IMR-90 (cell line): Measurements from ENCODE around the gene PSMC3. TPM values are rescaled to one million over a fixed set of nuclear protein-coding genes. Genes with fewer than 3 reads are reported as not detected.

Source experiments
- ATAC-seq: fragments of 200-7000 bp; cut with Tn5 transposase; 2 replicates; pipeline ENCODE4 v1.9.1; 2020; ENCODE audit warnings: low read depth, mild to moderate bottlenecking, moderate library complexity
- BruUV-seq: library from RNA; stranded (reverse); fragments of 400-500 nt; replicated peaks from 2 replicates; lab custom pipeline; 2021; lab: Mats Ljungman, UMichigan
- CTCF ChIA-PET: fragments of 300-600 bp; formaldehyde crosslinking; extraction: SDS; loops from one replicate; lab custom pipeline; 2021; ENCODE audit warnings: antibody characterized with exemption; lab: Yijun Ruan, JAX
- POLR2A ChIA-PET: fragments of 300-600 bp; sonication (Branson Sonifier 250); formaldehyde crosslinking; loops from one replicate; lab custom pipeline; 2022; ENCODE audit warnings: antibody characterized with exemption; ENCODE audit not compliant: unreplicated experiment; lab: Charles Lee
- DNase-seq: peaks from one replicate; pipeline ENCODE4 v3.0.0; 2013
- H2AFZ ChIP-seq: replicated peaks from 2 replicates; pipeline ENCODE3; 2013; ENCODE audit warnings: low read length, mild to moderate bottlenecking; ENCODE audit not compliant: poor library complexity
- H2AK5ac ChIP-seq: 2 replicates; pipeline ENCODE4 v1.6.1; 2013; ENCODE audit warnings: low read depth, low read length, inconsistent platforms
- H2AK9ac ChIP-seq: replicated peaks from 2 replicates; pipeline ENCODE3; 2013; ENCODE audit warnings: mild to moderate bottlenecking, low read depth, low read length, moderate library complexity; ENCODE audit not compliant: poor library complexity
- H2BK120ac ChIP-seq: 2 replicates; pipeline ENCODE4 v1.6.1; 2013; ENCODE audit warnings: low read depth, low read length, inconsistent platforms
- H2BK15ac ChIP-seq: 3 replicates; pipeline ENCODE4 v1.6.1; 2013; ENCODE audit warnings: low read depth, low read length, inconsistent platforms
- H2BK20ac ChIP-seq: 2 replicates; pipeline ENCODE4 v1.6.1; 2013; ENCODE audit warnings: low read depth, mild to moderate bottlenecking, inconsistent platforms, low read length, moderate library complexity
- H2BK5ac ChIP-seq: 2 replicates; pipeline ENCODE4 v1.6.1; 2013; ENCODE audit warnings: mild to moderate bottlenecking, low read depth, low read length, inconsistent platforms; ENCODE audit not compliant: poor library complexity, severe bottlenecking
- H3K14ac ChIP-seq: replicated peaks from 2 replicates; pipeline ENCODE4 v1.6.1; 2013; ENCODE audit warnings: low read depth, low read length, inconsistent platforms
- H3K18ac ChIP-seq: 2 replicates; pipeline ENCODE4 v1.6.1; 2013; ENCODE audit warnings: low read depth, low read length, control low read depth
- H3K23ac ChIP-seq: 2 replicates; pipeline ENCODE4 v1.6.1; 2013; ENCODE audit warnings: low read depth, low read length, inconsistent platforms
- H3K27ac ChIP-seq: 2 replicates; pipeline ENCODE4 v1.5.1; 2013; ENCODE audit warnings: mild to moderate bottlenecking, control low read depth, low read length; ENCODE audit not compliant: insufficient read depth
- H3K27me3 ChIP-seq: 2 replicates; pipeline ENCODE4 v1.6.1; 2013; ENCODE audit warnings: low read length; ENCODE audit not compliant: control insufficient read depth, insufficient read depth
- H3K36me3 ChIP-seq: 2 replicates; pipeline ENCODE4 v1.6.1; 2013; ENCODE audit warnings: low read length, mixed read lengths; ENCODE audit not compliant: control insufficient read depth, insufficient read depth
- H3K4ac ChIP-seq: 2 replicates; pipeline ENCODE4 v1.6.1; 2013; ENCODE audit warnings: low read depth, low read length, inconsistent platforms
- H3K4me1 ChIP-seq: 2 replicates; pipeline ENCODE4 v1.6.1; 2013; ENCODE audit warnings: low read length, mixed read lengths; ENCODE audit not compliant: control insufficient read depth, insufficient read depth
- H3K4me2 ChIP-seq: 2 replicates; pipeline ENCODE4 v1.6.1; 2013; ENCODE audit warnings: low read depth, mild to moderate bottlenecking, control low read depth, low read length, moderate library complexity
- H3K4me3 ChIP-seq: 2 replicates; pipeline ENCODE4 v1.5.1; 2013; ENCODE audit warnings: low read depth, mild to moderate bottlenecking, control low read depth, low read length, moderate library complexity; ENCODE audit not compliant: insufficient read depth
- H3K56ac ChIP-seq: 2 replicates; pipeline ENCODE4 v1.6.1; 2013; ENCODE audit warnings: low read length, inconsistent platforms; ENCODE audit not compliant: insufficient read depth; ENCODE audit errors: extremely low read depth
- H3K79me1 ChIP-seq, 2 experiments: 2 replicates each; pipeline ENCODE4 v1.6.1; 2013; ENCODE audit warnings: low read length in 2 of 2, inconsistent platforms in 1 of 2, low read depth in 1 of 2
- H3K9ac ChIP-seq: 2 replicates; pipeline ENCODE4 v1.6.1; 2013; ENCODE audit warnings: low read depth, low read length, control low read depth
- H3K9me1 ChIP-seq: 2 replicates; pipeline ENCODE4 v1.6.1; 2013; ENCODE audit warnings: low read length, inconsistent platforms; ENCODE audit not compliant: insufficient read depth
- H3K9me3 ChIP-seq: 2 replicates; pipeline ENCODE4 v1.6.1; 2013; ENCODE audit warnings: low read length; ENCODE audit not compliant: control insufficient read depth, insufficient read depth
- H4K20me1 ChIP-seq: 2 replicates; pipeline ENCODE4 v1.6.1; 2013; ENCODE audit warnings: low read length, inconsistent platforms; ENCODE audit not compliant: insufficient read depth
- H4K5ac ChIP-seq: 2 replicates; pipeline ENCODE4 v1.6.1; 2013; ENCODE audit warnings: mild to moderate bottlenecking, low read depth, low read length, control low read depth
- H4K8ac ChIP-seq, 2 experiments: 2 replicates each; pipeline ENCODE4 v1.6.1; 2013; ENCODE audit warnings: low read depth in 2 of 2, low read length in 2 of 2, control low read depth in 1 of 2, inconsistent platforms in 1 of 2
- H4K91ac ChIP-seq: 2 replicates; pipeline ENCODE4 v1.6.1; 2013; ENCODE audit warnings: low read depth, low read length, inconsistent platforms; ENCODE audit not compliant: insufficient read depth
- BHLHE40 ChIP-seq: fragments of 150-350 bp; IDR thresholded peaks from 2 replicates; pipeline ENCODE4 v1.6.1; 2016; ENCODE audit warnings: mild to moderate bottlenecking, low read depth, low read length
- CEBPB ChIP-seq: IDR thresholded peaks from 2 replicates; pipeline ENCODE4 v1.6.1; 2012; ENCODE audit warnings: low read depth, low read length, improper control_type of control experiment
- ELK1 ChIP-seq: fragments of 150-350 bp; IDR thresholded peaks from 2 replicates; pipeline ENCODE4 v1.6.1; 2016; ENCODE audit warnings: low read depth, mild to moderate bottlenecking, low read length, moderate library complexity, borderline replicate concordance
- MAFK ChIP-seq: IDR thresholded peaks from 2 replicates; pipeline ENCODE4 v1.6.1; 2012; ENCODE audit warnings: low read depth, low read length, improper control_type of control experiment
- MXI1 ChIP-seq: IDR thresholded peaks from 2 replicates; pipeline ENCODE4 v1.6.1; 2012; ENCODE audit warnings: low read depth, mild to moderate bottlenecking, low read length, moderate library complexity, borderline replicate concordance
- NFE2L2 ChIP-seq: fragments of 150-350 bp; IDR thresholded peaks from 2 replicates; pipeline ENCODE4 v1.6.1; 2016; ENCODE audit warnings: low read depth, mild to moderate bottlenecking, low read length
- POLR2A ChIP-seq: IDR thresholded peaks from 2 replicates; pipeline ENCODE4 v1.6.1; 2012; ENCODE audit warnings: mild to moderate bottlenecking, low read depth, low read length
- RFX5 ChIP-seq: IDR thresholded peaks from 2 replicates; pipeline ENCODE4 v1.8.0; 2012; ENCODE audit warnings: low read depth, mild to moderate bottlenecking, low read length, moderate library complexity
- USF2 ChIP-seq: fragments of 150-350 bp; IDR thresholded peaks from 2 replicates; pipeline ENCODE4 v1.6.1; 2017; ENCODE audit warnings: mild to moderate bottlenecking, antibody characterized with exemption, low read length, low read depth
- WGBS, 2 experiments: methylation state at CpG; one replicate each; pipeline versions ENCODE4 v1.1.5 to v1.1.7; 2013; ENCODE audit warnings: missing lambda C conversion rate in 2 of 2; ENCODE audit not compliant: insufficient read length in 1 of 2; ENCODE audit errors: extremely low coverage in 2 of 2; 5-methylcytosine and 5-hydroxymethylcytosine counted together
- dilution Hi-C: fragments of 300-500 bp; cut with HindIII; formaldehyde crosslinking; loops from one replicate; pipeline ENCODE4 v1.14.3; 2018; ENCODE audit warnings: low sequenced_read_pairs; ENCODE audit not compliant: unreplicated experiment
- in situ Hi-C: fragments of 300-500 bp; cut with MboI; formaldehyde crosslinking; loops from 3 replicates; pipeline ENCODE4 v1.14.3; 2019; ENCODE audit warnings: low sequenced_read_pairs, inconsistent platforms, mixed read lengths
- intact Hi-C: fragments of 100-400 bp; cut with micrococcal nuclease; formaldehyde crosslinking; loops from 2 replicates; pipeline ENCODE4 v1.10.0; 2022
- polyA plus RNA-seq, 3 experiments: library from polyadenylated mRNA; depleted of rRNA; stranded (reverse); fragments of >200 nt; gene quantifications; 2 replicates each; pipeline ENCODE4 v1.2.3, GENCODE V29; 2012; ENCODE audit warnings: low replicate concordance in 1 of 3
- total RNA-seq: library from RNA; depleted of rRNA; stranded (reverse); fragments of >200 nt; gene quantifications from 2 replicates; pipeline ENCODE4 v1.2.3, GENCODE V29; 2012

The PSMC3 gene
- total and polyA plus RNA-seq, 2 of the 4 experiments (the other 2 are of a cell fraction), result 238 to 253 TPM

DNA sequence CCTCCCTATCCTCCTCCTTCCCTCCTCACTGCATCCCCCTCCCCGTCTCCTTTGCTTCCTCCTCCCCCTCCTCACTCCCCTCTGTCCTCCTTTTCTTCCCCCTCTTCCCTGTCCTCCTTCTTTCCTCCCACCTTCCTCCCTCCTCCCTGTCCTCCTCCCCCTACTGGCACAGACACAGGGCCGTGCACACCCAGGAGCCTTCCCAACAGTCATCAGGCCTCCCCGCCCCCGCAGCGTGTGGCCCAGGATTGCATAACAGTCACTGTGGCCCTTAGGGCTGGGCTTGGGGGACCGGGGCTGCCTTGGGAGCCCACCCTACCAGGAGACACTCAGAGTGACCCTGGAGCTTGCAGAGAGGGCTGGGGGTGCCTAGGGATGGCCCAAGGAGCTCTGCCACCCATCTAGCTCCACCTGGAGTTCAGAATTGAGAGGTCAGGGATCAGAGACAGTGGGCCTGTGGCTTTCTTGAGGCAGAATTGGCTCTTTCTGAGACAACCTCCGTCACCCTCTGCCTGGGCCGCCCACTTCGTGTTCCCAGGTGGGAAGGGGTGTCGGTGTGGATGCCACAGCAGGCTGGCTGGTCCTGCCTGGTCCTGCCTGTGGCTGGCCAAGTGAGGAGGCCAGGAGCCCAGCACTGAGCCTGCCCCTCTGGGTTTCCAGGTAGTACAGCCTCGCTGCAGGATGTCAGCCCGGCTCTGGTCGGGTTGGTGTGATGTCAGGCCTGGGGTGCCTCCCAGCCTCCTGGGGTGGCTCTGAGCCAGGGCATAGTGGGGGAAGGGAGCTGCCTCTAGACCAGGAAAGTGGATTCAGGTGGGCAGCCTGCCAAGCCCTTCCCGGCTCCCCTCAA, 49.5 kb downstream of the PSMC3 start:
- Histone ChIP-seq H2AK5ac (peak overlapping the region; percentile 33; the same call in 1 of the 2 replicates), H3K36me3 (no peaks in the 10 kb centered on the region), H3K9ac (no peak overlapping the region), H3K23ac (no peak overlapping the region), H3K56ac (no peak overlapping the region), H4K8ac (no peak overlapping the region), H3K9me1 (peaks cover 9% of the 10 kb centered on the region), H4K91ac (no peak overlapping the region), H3K14ac (no peak overlapping the region), H4K20me1 (no peaks in the 10 kb centered on the region; the same call in 1 of the 2 replicates), H2BK20ac (no peak overlapping the region), H2AK9ac (peak overlapping the region; percentile 82), H3K27me3 (peaks cover 5% of the 10 kb centered on the region; the same call in 1 of the 2 replicates), H3K18ac (no peak overlapping the region), H4K5ac (no peak overlapping the region), H3K27ac (no peak overlapping the region), H2BK120ac (no peak overlapping the region), H3K4me2 (no peak overlapping the region), H3K9me3 (no peaks in the 10 kb centered on the region), H3K4me3 (no peak overlapping the region), H2BK15ac (no peak overlapping the region), H3K79me1 (no peaks in the 10 kb centered on the region), H3K4ac (no peak overlapping the region; the same call in 1 of the 2 replicates), H3K4me1 (peaks cover 5% of the 10 kb centered on the region), H2BK5ac (no peak overlapping the region), H2AFZ (peak overlapping the region; percentile 58)
- WGBS, 2 experiments, result 60% methylated on average over 6 of the region's 14 CpGs; no CpG with 5 or more reads in 1 of the 2 experiments
- ChIA-PET CTCF (no interaction called here), POLR2A (no interaction called here)
- ATAC-seq (no peak), DNase-seq (no peak)
- dilution Hi-C loops (no loop called here), in situ Hi-C loops (no loop called here), intact Hi-C loops (no loop called here)
- no TSS peak for BruUV-seq
- TF ChIP-seq POLR2A (no peak), ELK1 (no peak), USF2 (no peak), MAFK (no peak), NFE2L2 (no peak), RFX5 (no peak), CEBPB (peak; percentile 55), MXI1 (no peak), BHLHE40 (no peak)
